Activated T-helper 1 cell treated with anti-CD3 and anti-CD28 coated beads, Interleukin-2, amount 50 U/mL, for 16 hours (primary cell): ENCODE measurements around the gene MOAP1.
A peak's percentile ranks its signal among the peaks of the same experiment; 100 is the strongest.
"Not testable (repeated sequence)": the region's sequence is repeated elsewhere in the genome, so short reads cannot be mapped to it uniquely, and the experiment has no call there.

Experiments
- DNase-seq, 2 donors: peaks; one replicate each; pipeline ENCODE4 v3.0.0-alpha.2; 2020; ENCODE audit warnings: low read depth in 1 of 2, low spot score in 1 of 2

Gene MOAP1

GRCh38 chr14:93184391-93185348, at the start of gene MOAP1, which contains the start of gene LYSET:
Gene MOAP1 (minus strand): TSS chr14:93184897. CDS start chr14:93184242, 655 bp downstream.
Gene LYSET (plus strand): TSS chr14:93185317. CDS start chr14:93185406, 89 bp downstream.
- peak; percentile 84 to 86 for DNase-seq

DNA sequence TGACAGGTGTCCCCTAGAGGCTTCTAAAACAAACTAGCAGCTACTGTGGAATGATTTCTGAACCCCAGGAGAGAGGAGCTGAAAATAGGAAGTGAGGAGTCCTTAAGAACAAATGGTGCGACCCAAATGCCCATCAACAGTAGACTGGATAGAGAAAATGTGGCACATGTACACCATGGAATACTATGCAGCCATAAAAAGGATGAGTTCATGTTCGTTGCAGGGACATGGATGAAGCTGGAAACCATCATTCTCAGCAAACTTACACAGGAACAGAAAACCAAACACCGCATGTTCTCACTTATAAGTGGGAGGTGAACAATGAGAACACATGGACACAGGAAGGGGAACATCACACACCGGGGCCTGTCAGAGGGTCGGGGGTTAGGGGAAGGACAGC, 48.4 kb upstream of the MOAP1 start:
- DNase-seq: not testable (repeated sequence)

GRCh38 chr14:93232159-93232558, 47.5 kb upstream of the MOAP1 start:
- DNase-seq: no peak

DNA sequence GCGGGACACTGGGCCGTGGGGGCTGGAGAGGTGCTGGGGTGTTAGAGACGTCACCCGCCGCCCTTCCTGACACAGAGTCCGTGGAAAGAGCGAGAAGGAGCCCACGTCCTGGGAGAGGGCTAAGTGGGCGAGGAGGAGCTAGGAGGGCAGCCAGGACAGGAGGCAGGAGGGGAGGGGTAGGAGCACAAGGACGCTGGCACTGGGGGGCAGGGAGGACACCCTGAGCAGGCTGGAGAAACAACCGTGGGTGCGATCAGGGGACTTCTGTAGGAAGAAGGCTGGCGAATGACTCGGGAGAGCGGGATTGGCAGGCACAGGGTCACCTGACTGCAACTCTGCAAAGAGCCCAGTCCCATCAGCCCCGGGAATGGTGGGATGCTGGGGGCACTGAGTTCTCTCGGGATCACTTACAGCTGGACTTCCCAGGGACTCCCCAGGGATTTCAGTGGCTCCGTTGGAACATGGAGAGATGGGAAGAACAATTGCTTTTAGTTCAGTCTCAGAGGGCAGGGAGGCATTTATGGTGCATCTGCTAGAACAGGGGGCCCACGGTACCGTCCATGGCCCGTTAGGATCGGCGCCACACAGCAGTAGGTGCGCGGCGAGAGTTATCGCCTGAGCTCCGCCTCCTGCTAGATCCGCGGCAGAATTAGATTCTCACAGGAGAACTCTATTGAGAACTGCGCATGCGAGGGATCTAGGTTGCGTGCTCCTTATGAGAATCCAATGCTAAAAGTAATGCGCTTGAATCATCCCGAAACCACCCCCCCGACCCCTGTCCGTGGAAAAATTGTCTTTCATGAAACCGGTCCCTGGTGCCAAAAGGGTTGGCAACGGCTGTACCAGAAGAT, 46.7 kb upstream of the MOAP1 start:
- DNase-seq: no peak

DNA sequence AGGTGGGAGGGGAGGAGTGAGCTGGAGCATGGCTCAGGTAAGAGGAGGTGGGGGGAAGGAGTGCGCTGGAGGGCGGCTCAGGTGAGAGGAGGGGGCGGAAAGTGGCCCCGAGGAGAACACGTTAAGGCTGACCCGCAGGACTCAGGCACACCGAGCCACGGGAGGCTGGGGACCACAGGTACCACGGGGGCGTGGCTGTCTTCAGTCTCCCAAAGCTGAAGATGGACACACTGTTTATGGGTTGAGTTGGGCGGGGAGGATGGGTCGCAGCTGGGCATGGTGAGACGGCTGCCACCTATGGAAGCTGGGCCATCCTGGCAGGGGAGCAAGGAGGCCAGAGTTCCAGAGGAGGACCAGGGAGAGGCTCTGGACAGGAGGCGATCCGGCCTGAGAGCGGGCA, 45.8 kb upstream of the MOAP1 start:
- no peak for DNase-seq

- DNase-seq: no peak
Observed at GRCh38 chr14:93228550-93228949, 43.9 kb upstream of the MOAP1 start.

GRCh38 chr14:93223565-93223964, 38.9 kb upstream of the MOAP1 start:
- DNase-seq: no peak

GRCh38 chr14:93220509-93220908, 35.8 kb upstream of the MOAP1 start:
- DNase-seq: no peak

GRCh38 chr14:93219103-93219726, 34.5 kb upstream of the MOAP1 start:
- no peak for DNase-seq

DNA sequence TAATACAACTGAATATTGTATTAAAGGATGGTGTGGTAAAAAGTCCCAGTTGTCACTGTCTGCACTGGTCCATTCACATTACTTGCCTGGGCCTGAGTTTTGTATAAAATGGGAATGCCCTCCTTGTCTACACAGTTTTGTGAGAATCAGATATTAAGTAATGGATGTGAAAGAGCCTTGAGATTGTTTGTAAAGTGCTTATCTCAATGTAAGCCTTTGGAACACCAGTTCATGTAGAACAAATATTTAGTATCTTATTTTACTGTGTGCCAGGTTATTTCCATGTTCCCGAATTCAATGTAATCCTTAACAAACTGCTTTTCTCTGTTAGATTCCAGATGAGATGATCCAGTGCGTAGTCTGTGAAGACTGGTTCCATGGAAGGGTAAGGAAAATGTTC, 29.9 kb upstream of the MOAP1 start:
- DNase-seq: no peak

DNA sequence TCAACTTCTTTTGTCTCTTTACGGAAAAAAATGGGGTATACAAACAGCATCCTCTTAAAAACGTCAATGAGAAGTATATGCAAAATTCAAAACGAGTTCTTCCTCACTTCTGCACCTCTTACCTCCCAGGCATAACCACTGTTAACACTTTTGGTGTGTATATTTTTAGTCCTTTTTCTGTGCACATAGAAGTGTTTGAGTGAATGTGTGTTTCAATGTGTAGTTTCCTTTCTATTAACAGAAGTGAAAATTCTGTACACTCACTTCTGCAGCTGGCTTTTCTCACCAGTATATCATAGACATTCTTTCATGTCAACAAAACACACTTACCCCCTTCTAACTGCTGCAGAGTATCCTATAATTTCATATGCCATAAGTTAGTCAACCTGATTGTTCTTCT, 27.7 kb upstream of the MOAP1 start:
- DNase-seq: no peak

DNA sequence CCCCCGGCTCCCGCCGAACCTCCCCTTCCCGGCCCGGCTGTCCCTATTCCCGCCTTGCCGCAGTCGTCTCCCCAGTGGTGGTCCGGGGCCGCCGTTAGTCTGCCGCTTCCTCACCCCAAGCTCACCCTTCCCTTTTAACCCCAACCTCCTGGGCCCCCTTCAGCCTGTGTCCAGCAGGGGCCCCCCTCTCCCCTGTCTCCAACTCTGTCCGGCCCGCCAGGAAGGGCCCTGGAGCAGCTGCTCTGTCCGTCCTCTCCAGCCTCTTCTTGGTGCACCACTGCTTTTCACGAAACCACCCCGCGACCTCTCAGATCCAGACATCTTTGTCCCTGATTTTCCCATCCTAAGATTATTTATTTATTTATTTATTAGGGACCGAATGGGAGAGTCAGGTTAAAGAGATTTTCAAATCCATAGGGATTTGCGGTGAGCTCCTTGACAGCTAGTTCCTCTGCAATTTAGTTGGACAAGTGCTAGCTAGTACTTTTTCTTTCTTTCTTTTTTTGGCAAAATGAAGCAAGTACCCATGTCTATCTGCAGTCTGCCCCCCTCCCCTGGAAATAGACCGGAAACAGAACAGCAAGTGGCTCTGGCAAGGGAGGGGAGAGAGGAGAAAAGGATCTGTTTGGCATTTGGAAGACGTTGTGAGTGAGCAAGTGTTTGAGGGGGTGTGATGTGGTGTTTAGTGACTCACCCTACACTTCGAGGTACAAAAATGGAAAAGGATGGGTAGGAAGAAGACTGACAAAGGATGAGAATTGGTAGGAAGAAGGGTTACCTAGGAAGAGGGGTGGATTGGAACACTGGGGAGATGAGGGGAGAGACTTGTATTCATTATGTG, 23.0 kb upstream of the MOAP1 start:
- no peak for DNase-seq

GRCh38 chr14:93206793-93207467, 22.2 kb upstream of the MOAP1 start, which contains the start of the genes GON7 and UBR7:
Gene GON7 (minus strand): TSS chr14:93207065. CDS start chr14:93207037, 28 bp downstream.
Gene UBR7 (plus strand): TSS chr14:93207256. CDS start chr14:93207292, 36 bp downstream.
- DNase-seq: peak; percentile 72 to 83

- no peak for DNase-seq
Observed at GRCh38 chr14:93201155-93201704, 16.5 kb upstream of the MOAP1 start.

DNA sequence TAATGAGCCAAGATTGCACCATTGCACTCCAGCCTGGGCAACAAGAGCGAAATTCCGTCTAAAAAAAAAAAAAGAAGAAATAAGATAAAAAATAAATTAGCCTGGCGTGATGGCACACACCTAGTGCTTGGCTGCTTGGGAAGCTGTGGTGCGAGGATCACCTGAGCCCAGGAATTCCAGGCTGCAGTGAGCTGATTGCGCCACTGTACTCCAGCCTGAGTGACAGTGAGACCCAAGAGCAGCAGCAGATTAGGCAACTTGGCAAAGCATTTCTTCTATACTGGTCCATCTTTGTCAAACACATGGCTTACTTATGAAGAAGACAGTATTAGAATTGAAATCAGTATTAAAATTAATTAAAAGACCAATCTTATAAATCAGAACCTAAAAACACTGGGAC, 15.9 kb upstream of the MOAP1 start:
- no peak for DNase-seq

- no peak for DNase-seq
Observed at GRCh38 chr14:93199031-93199430, 14.3 kb upstream of the MOAP1 start.

GRCh38 chr14:93195316-93195999, 10.8 kb upstream of the MOAP1 start:
- no peak for DNase-seq

DNA sequence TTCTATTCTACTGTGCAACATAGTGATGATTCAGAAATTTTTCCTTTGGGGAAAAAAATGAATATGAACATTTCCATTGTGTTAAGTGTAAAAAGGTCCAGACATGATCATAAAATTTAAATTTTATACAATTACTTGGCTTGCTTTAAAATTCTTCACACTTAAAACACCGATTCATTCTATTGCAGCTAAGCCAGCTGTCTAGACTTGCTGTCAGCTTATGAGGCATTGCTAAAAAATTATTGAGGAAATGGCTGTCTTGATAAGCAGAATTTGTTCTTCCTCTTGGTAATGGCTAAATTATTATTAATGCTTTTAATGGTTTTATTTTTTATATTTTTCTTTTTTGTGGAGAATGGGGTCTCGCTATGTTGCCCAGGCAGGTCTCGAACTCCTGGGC, 2.3 kb upstream of the MOAP1 start:
- no peak for DNase-seq

- DNase-seq: no peak
Observed at GRCh38 chr14:93186466-93186865, 1.8 kb upstream of the MOAP1 start.
